ENCODE results near the gene NOL8. TPM values are rescaled to one million over a fixed set of nuclear protein-coding genes. Genes with fewer than 3 reads are reported as not detected.

The NOL8 gene
- total RNA-seq, 1 experiment from 2014 or later = 22.3 TPM

GRCh38 chr9:92292338-92293074, 32.6 kb downstream of the NOL8 start:
- H3K27me3 ChIP-seq = no peaks in the 10 kb centered on the region
- DNase-seq = no peak
- H3K4me3 ChIP-seq = peak overlapping the region; percentile 93
- peaks cover 72% of the 10 kb centered on the region for H3K36me3 ChIP-seq
- H3K9me3 ChIP-seq = no peaks in the 10 kb centered on the region

GRCh38 chr9:92291577-92291976, 33.6 kb downstream of the NOL8 start:
- Histone ChIP-seq H3K9me3 (no peaks in the 10 kb centered on the region), H3K36me3 (peaks cover 74% of the 10 kb centered on the region), H3K4me3 (peak overlapping the region; percentile 93), H3K27me3 (no peaks in the 10 kb centered on the region)
- DNase-seq = no peak

GRCh38 chr9:92290785-92291429, 34.2 kb downstream of the NOL8 start:
- no peak for DNase-seq
- Histone ChIP-seq H3K9me3 (no peaks in the 10 kb centered on the region), H3K4me3 (peak overlapping the region; percentile 93), H3K27me3 (no peaks in the 10 kb centered on the region), H3K36me3 (peaks cover 77% of the 10 kb centered on the region)

- no peaks in the 10 kb centered on the region for H3K27me3 ChIP-seq
- peaks cover 82% of the 10 kb centered on the region for H3K36me3 ChIP-seq
- H3K4me3 ChIP-seq = no peak overlapping the region
- no peak for DNase-seq
- no peaks in the 10 kb centered on the region for H3K9me3 ChIP-seq
Observed at GRCh38 chr9:92289708-92290390, 35.3 kb downstream of the NOL8 start.

- DNase-seq = no peak
- no peaks in the 10 kb centered on the region for H3K27me3 ChIP-seq
- H3K36me3 ChIP-seq = peaks cover 95% of the 10 kb centered on the region
- no peak overlapping the region for H3K4me3 ChIP-seq
- H3K9me3 ChIP-seq = no peaks in the 10 kb centered on the region
Observed at GRCh38 chr9:92279302-92279701, 45.8 kb downstream of the NOL8 start.

GRCh38 chr9:92278110-92278509, 47.0 kb downstream of the NOL8 start:
- no peak for DNase-seq
- no peaks in the 10 kb centered on the region for H3K27me3 ChIP-seq
- peaks cover 96% of the 10 kb centered on the region for H3K36me3 ChIP-seq
- H3K4me3 ChIP-seq = no peak overlapping the region
- no peaks in the 10 kb centered on the region for H3K9me3 ChIP-seq

- H3K9me3 ChIP-seq = no peaks in the 10 kb centered on the region
- H3K4me3 ChIP-seq = no peak overlapping the region
- no peak for DNase-seq
- H3K36me3 ChIP-seq = peaks cover 97% of the 10 kb centered on the region
- no peaks in the 10 kb centered on the region for H3K27me3 ChIP-seq
Observed at GRCh38 chr9:92276331-92277032, 48.7 kb downstream of the NOL8 start.

GRCh38 chr9:92275541-92275940, 49.6 kb downstream of the NOL8 start:
- H3K36me3 ChIP-seq = peaks cover 99% of the 10 kb centered on the region
- no peaks in the 10 kb centered on the region for H3K27me3 ChIP-seq
- no peaks in the 10 kb centered on the region for H3K9me3 ChIP-seq
- no peak overlapping the region for H3K4me3 ChIP-seq
- no peak for DNase-seq

GRCh38 chr9:92270511-92270910, 54.6 kb downstream of the NOL8 start:
- Histone ChIP-seq H3K36me3 (peaks cover 99% of the 10 kb centered on the region), H3K27me3 (no peaks in the 10 kb centered on the region), H3K4me3 (no peak overlapping the region), H3K9me3 (no peaks in the 10 kb centered on the region)
- DNase-seq = no peak

- H3K36me3 ChIP-seq = peaks cover 99% of the 10 kb centered on the region
- no peak for DNase-seq
- H3K4me3 ChIP-seq = no peak overlapping the region
- H3K27me3 ChIP-seq = no peaks in the 10 kb centered on the region
- no peaks in the 10 kb centered on the region for H3K9me3 ChIP-seq
Observed at GRCh38 chr9:92266486-92266885, 58.7 kb downstream of the NOL8 start.

GRCh38 chr9:92265154-92265553, 60.0 kb downstream of the NOL8 start:
- no peak for DNase-seq

GRCh38 chr9:92263131-92263530, 62.0 kb downstream of the NOL8 start:
- peaks cover 99% of the 10 kb centered on the region for H3K36me3 ChIP-seq
- no peaks in the 10 kb centered on the region for H3K27me3 ChIP-seq
- no peak for DNase-seq
- H3K4me3 ChIP-seq = no peak overlapping the region
- H3K9me3 ChIP-seq = no peaks in the 10 kb centered on the region

More at GRCh38 chr9:92265154-92265553, 60.0 kb downstream of the NOL8 start:
- no peaks in the 10 kb centered on the region for H3K27me3 ChIP-seq
- peaks cover 99% of the 10 kb centered on the region for H3K36me3 ChIP-seq
- no peak overlapping the region for H3K4me3 ChIP-seq
- H3K9me3 ChIP-seq = no peaks in the 10 kb centered on the region

- DNase-seq = no peak
- no peaks in the 10 kb centered on the region for H3K9me3 ChIP-seq
- H3K27me3 ChIP-seq = no peaks in the 10 kb centered on the region
- H3K36me3 ChIP-seq = peaks cover 94% of the 10 kb centered on the region
- H3K4me3 ChIP-seq = no peak overlapping the region
Observed at GRCh38 chr9:92257327-92257726, 67.8 kb downstream of the NOL8 start.

- H3K36me3 ChIP-seq = peaks cover 96% of the 10 kb centered on the region
- no peak for DNase-seq
Observed at GRCh38 chr9:92254381-92255337, 70.5 kb downstream of the NOL8 start.

GRCh38 chr9:92253656-92254055, 71.5 kb downstream of the NOL8 start:
- H3K36me3 ChIP-seq = peaks cover 96% of the 10 kb centered on the region
- H3K9me3 ChIP-seq = no peaks in the 10 kb centered on the region
- no peak overlapping the region for H3K4me3 ChIP-seq
- no peaks in the 10 kb centered on the region for H3K27me3 ChIP-seq
- DNase-seq = no peak

More at GRCh38 chr9:92254381-92255337, 70.5 kb downstream of the NOL8 start:
- H3K9me3 ChIP-seq = no peaks in the 10 kb centered on the region
- no peak overlapping the region for H3K4me3 ChIP-seq
- no peaks in the 10 kb centered on the region for H3K27me3 ChIP-seq

GRCh38 chr9:92247981-92248380, 77.2 kb downstream of the NOL8 start:
- DNase-seq = no peak
- Histone ChIP-seq H3K27me3 (no peaks in the 10 kb centered on the region), H3K4me3 (no peak overlapping the region), H3K36me3 (peaks cover 97% of the 10 kb centered on the region), H3K9me3 (no peaks in the 10 kb centered on the region)
